GM19372 (cell line): ENCODE measurements around the gene DESI1.
"Not testable (repeated sequence)": the region's sequence is repeated elsewhere in the genome, so short reads cannot be mapped to it uniquely, and the experiment has no call there.

Experiments
- ATAC-seq: cut with Tn5 transposase; IDR thresholded peaks from one replicate; pipeline ENCODE4 v1.9.1; 2021; ENCODE audit warnings: mild to moderate bottlenecking, low read depth, moderate library complexity; ENCODE audit not compliant: unreplicated experiment

DESI1 gene

DNA sequence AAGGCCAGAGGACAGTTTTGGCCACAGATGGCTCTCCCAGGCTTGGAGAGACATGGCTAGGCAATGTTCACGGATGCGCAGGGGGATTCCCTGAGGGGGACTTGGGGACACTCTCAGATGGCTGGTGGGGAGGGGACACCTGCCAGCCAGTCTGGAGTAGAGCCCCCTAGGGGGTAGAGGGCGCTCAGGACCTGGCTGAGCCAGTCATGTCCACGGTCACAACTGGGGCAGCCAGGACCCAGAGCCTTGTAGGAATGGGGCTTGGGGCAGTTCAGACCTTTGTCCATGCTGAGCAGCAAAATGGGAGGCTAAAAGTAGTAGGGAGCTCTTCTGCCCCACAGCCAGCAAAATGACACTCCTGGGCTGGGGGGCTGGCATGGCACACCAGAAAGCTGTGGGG is 58.4 kb downstream of the DESI1 start:
- ATAC-seq = no peak

DNA sequence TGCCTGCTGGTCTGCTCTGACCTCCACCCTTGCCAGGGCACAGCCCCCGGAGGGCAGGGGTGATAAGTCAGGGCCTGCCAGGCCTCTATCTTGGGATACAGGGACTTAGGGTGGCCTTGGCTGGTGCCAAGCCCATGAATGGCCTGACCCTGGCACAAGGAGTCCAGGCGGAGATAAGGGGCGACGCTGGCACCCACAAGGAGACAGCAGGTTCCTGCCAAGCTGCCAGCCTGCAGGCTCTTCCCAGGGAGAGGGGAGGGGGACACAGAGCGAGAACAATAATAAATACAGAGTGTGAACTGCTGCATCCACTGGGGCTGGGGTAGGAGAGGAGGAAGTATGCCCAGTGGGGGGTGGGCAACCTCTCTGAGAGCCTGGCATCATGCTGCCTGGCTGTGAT is 59.1 kb downstream of the DESI1 start:
- ATAC-seq = no peak

DNA sequence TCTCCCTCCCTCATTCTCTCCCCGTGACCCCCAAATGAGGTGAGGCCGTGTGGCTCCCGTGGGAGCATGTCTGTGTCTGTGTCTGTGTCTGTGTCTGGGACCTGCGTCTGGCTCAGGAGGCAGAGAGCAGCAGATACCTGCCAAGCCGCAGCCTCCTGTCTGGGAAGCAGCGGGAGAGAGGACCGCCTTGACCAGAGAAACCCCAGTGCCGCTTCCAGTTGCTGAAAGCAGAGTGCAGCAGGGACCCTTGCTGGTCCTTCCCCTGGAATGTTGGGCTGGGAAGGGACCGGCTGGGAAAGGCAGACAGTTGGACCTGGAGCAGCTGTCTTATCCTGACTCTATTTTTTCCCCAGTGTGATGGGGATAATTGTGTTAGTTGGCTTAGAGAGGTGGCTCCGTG is 59.5 kb downstream of the DESI1 start:
- no peak for ATAC-seq

DNA sequence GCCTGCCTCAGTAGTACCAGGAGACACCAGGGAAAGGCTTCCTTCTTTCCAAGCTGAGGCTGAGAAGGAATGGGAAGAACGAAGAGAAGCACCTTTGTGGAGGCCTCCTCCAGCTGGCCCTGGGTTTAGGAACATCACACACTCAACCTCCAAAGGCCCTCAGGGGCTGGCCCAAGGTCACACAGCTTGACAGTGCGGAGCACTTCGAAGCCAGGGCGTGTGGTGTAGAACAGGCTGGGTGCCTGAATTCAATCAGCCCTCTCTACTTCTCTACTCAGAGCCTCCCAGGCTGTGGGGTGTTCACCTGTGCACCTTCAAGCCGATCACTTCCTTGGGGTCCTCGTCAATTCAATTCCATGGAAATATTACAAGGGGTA is 60.8 kb downstream of the DESI1 start:
- no peak for ATAC-seq

DNA sequence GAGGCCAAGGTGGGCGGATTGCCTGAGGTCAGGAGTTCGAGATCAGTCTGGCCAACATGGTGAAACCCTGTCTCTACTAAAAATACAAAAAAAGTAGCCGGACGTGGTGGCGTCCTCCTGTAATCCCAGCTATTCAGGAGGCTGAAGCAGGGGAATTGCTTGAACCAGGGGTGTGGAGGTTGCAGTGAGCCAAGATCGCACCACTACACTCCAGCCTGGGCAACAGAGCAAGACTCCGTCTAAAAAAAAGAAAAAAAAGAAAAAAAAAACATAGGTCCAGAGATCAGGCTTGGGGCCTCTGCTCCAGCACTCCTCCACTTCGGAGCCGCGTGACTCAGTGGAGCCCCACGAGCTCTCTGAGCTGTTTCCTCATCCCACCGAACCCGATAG is 62.6 kb downstream of the DESI1 start:
- not testable (repeated sequence) for ATAC-seq

DNA sequence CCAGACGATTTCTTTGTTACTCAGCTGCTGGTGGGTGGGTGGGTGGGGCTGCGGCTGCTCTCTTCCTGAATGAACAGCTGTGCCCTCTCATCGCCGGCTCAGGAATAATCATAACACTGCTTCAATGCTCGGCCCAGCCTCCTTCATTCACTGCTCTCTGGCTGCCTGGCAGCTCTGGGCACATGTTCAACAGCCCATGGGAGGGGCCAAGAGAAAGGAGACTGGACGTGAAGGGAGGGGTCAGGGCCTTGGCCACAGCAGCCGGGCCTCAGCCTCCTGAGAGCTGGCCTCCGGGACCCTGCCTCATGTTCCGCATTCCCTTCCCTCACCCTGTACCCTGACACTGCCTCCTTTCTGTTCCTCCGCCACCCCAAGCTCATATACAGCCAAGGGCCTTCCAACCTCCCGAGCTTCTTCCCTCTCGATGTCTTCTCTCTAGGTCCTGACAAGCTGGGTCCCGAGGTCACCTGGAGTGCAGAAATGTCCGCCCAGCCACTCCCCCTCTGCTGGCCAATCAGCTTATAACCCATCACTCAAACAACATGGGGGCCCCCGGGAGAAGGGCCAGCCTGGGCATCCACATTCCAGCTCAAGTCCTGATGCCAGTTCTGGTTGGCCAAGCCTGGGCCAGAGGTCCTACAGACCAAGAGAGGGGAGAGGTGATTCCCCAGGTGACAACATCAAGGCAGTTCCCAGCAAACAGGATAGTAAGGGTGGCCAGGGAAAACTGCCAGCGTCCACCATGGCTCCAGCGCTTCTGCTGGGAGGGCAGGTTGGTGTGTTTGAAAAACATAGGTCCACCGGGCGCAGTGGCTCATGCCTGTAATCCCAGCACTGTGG is 63.2 kb downstream of the DESI1 start:
- ATAC-seq = no peak

DNA sequence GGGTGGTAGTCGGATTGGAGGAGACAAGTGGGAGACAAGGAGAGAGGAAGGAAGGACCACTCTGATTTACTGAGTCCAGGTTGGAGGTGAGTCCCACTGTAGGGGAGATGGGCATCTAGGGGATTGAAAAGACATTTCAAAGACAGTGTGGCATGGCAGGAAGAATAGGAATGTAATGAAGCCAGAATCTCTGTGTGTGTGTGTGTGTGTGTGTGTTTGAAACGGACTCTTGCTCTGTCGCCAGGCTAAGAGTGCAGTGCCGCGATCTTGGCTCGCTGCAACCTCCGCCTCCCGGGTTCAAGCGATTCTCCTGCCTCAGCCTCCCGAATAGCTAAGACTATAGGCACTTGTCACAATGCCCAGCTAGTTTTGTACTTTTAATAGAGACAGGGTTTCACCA is 64.3 kb downstream of the DESI1 start:
- no peak for ATAC-seq

DNA sequence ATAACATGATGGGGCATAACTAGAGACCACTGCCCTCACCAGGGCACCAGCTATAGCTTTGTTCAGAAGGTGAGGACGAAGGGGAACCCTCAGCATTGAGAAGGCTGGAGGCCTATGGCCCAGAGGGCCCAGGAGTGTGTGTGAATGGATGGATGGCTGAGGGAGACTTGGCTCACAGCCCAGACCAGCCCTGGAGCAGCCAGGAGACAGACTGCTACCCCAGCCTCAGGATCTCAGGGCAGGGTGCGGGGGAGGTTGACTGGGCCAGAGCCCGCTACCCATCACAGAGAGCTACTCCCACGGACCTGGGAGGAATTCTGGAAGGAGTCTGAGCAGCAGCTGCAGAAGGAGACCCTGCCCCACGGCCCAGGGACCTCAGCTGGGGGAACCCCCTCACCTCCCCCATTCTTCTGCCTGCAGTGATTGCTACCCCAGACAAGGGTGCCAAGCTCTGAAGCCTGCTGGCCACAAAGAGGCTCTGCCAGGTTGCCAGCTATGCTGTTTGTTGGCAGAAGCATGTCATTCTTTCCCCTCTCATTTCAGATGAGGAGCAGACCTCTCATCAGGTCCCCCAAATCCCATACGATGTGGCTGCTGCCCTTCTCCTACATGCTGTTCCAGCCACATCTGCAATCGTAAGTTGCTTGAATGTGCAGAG is 65.4 kb downstream of the DESI1 start:
- no peak for ATAC-seq

DNA sequence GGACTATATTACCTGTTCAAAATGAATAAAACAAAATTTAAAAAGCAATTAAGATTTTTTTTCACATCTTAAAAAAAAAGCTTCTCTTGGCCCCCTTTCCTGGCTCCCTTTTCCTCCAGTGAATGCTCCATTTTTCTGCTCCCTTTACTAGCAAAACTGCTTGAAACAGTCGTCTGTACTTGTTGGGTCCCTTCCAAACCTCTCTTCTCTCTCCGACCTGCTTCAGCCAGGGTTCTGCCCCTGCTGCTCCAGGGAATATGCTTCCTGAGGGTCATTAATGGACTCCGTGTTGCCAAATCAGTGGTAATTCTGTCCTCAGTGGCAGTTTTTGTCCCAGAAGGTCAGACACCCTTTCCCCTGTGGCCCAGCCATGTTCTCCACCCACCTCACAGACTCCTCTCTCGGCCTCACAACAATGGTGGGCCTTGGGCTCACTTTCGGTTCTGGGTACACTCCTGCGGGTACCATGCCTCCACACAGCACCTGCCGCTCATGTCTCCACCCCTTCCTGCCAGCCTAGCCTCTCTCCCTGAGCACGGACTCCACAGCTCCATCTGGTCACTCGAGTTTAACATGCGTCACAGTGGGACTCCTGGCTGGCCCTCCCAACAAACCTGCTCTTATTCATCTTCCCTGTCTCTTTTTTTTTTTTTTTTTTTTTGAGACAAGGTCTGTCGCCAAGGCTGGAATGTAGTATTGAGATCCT is 68.8 kb downstream of the DESI1 start:
- ATAC-seq = no peak

DNA sequence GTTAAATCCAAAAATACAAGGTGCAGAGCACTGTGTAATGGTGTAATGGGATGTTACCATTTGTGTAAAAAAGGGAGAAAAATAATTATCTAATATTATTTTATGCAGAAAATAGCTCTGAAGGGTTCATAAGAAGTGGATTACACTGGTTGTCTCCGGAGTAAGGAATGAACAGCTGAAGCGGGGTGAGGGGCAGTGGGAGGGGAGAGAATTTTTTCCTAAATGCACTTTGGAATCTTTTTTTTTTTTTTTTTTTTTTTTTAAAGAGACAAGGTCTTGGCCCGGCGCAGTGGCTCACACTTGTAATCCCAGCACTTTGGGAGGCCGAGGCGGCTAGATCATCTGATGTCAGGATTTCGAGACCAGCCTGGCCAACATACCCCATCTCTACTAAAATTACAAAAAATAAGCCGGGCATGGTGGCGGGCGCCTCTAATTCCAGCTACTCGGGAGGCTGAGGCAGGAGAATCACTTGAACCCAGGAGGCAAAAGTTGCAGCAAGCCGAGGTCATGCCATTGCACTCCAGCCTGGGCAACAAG is 69.8 kb downstream of the DESI1 start:
- ATAC-seq = no peak

DNA sequence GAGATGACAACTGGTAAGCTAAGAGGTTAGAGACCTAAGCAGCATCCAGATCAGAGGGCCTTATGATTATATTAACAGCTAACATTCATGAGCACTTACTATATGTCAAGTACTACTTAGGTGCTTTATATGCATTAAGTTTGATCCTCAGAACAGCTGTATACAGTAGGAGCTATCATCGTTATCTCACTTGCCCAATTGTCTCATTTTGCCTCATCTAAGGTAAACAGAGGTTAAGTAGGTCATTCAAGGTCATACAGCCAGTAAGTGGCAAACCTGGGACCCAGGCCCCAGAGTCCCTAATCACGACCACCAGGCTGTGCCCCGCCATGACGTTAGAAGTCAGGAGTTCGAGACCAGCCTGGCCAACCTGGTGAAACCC is 72.0 kb downstream of the DESI1 start:
- no peak for ATAC-seq
